K562 (cell line): Measurements from ENCODE around the gene HTR6. TPM values are rescaled to one million over a fixed set of nuclear protein-coding genes. Genes with fewer than 3 reads are reported as not detected.

Experiments used
- ARHGAP35 ChIP-seq: fragments of 450-650 bp; IDR thresholded peaks from 2 replicates; pipeline ENCODE4 v1.6.1; 2018; ENCODE audit not compliant: partially characterized antibody
- ATF7 ChIP-seq: fragments of 450-650 bp; IDR thresholded peaks from 2 replicates; pipeline ENCODE4 v1.7.1; 2014; ENCODE audit warnings: mild to moderate bottlenecking, moderate library complexity
- CCNT2 ChIP-seq: IDR thresholded peaks from 2 replicates; pipeline ENCODE4 v1.6.1; 2011; ENCODE audit warnings: borderline replicate concordance, low read depth, mild to moderate bottlenecking, moderate library complexity, mixed read lengths, low read length; ENCODE audit not compliant: insufficient read length; ENCODE audit errors: extremely low read depth
- CEBPB ChIP-seq: fragments of 450-650 bp; IDR thresholded peaks from 2 replicates; pipeline ENCODE4 v1.6.1; 2016; ENCODE audit warnings: missing genetic modification characterization, missing compliant biosample characterization
- DDX20 ChIP-seq: fragments of 450-650 bp; IDR thresholded peaks from 2 replicates; pipeline ENCODE4 v1.6.1; 2016; ENCODE audit warnings: missing genetic modification characterization, low read depth, mild to moderate bottlenecking, missing compliant biosample characterization, moderate library complexity
- EHMT2 ChIP-seq: fragments of 450-650 bp; IDR thresholded peaks from 2 replicates; pipeline ENCODE4 v1.6.1; 2018; ENCODE audit warnings: antibody characterized with exemption
- FOXK2 ChIP-seq, 2 experiments: fragments of 450-650 bp; IDR thresholded peaks in 1 of 2; conservative IDR thresholded peaks in 1 of 2; 2 replicates each; pipeline ENCODE4 v1.6.1; 2016; ENCODE audit warnings: low read depth in 2 of 2, mild to moderate bottlenecking in 1 of 2
- HDAC2 ChIP-seq: fragments of 450-650 bp; IDR thresholded peaks from 2 replicates; pipeline ENCODE4 v1.6.1; 2016; ENCODE audit warnings: mild to moderate bottlenecking
- HOXB6 ChIP-seq: fragments of 250-450 bp; sonication (Bioruptor Pico); IDR thresholded peaks from 2 replicates; pipeline ENCODE4 v1.5.1; 2022; ENCODE audit warnings: mild to moderate bottlenecking, borderline replicate concordance
- KDM2B ChIP-seq: fragments of 250-450 bp; sonication (Bioruptor Pico); IDR thresholded peaks from 2 replicates; pipeline ENCODE4 v1.8.0; 2021; ENCODE audit warnings: mild to moderate bottlenecking, moderate library complexity
- MCM5 ChIP-seq: fragments of 450-650 bp; IDR thresholded peaks from 2 replicates; pipeline ENCODE4 v1.6.1; 2016; ENCODE audit warnings: low read depth
- NR3C1 ChIP-seq: sonication (generic); formaldehyde crosslinking; IDR thresholded peaks from 2 replicates; pipeline ENCODE4 v1.8.1; 2022; ENCODE audit warnings: missing genetic modification reagents
- NRF1 ChIP-seq, 2 experiments: fragments of 450-650 bp; IDR thresholded peaks in 1 of 2; conservative IDR thresholded peaks in 1 of 2; 2 replicates each; pipeline ENCODE4 v1.6.1; 2014; ENCODE audit warnings: mild to moderate bottlenecking in 2 of 2
- PTBP1 ChIP-seq: fragments of 200-400 bp; formaldehyde crosslinking; IDR thresholded peaks from 2 replicates; pipeline ENCODE4 v1.6.1; 2017; ENCODE audit warnings: low read depth, low read length
- SETDB1 ChIP-seq: IDR thresholded peaks from one replicate; pipeline ENCODE4 v1.6.1; 2012; ENCODE audit warnings: low read length, control low read depth, inconsistent platforms
- SIN3A ChIP-seq, 2 experiments: fragments of 150-350 bp in 1 of 2; IDR thresholded peaks; 2 replicates each; pipeline ENCODE4 v1.6.1; 2011 to 2016; ENCODE audit warnings: borderline replicate concordance in 2 of 2, low read depth in 2 of 2, low read length in 2 of 2, mild to moderate bottlenecking in 2 of 2, moderate library complexity in 2 of 2; ENCODE audit not compliant: control insufficient read depth in 1 of 2
- SIX5 ChIP-seq, 2 experiments: IDR thresholded peaks; 2 replicates each; pipeline ENCODE4 v1.6.1; 2011; ENCODE audit warnings: low read length in 2 of 2, borderline replicate concordance in 1 of 2, low read depth in 1 of 2, mild to moderate bottlenecking in 1 of 2, moderate library complexity in 1 of 2; ENCODE audit not compliant: insufficient read depth in 1 of 2
- TAF15 ChIP-seq: fragments of 200-400 bp; formaldehyde crosslinking; IDR thresholded peaks from 2 replicates; pipeline ENCODE4 v1.6.1; 2017; ENCODE audit warnings: mild to moderate bottlenecking, low read depth, low read length, moderate library complexity
- TEAD2 ChIP-seq: fragments of 450-650 bp; IDR thresholded peaks from 2 replicates; pipeline ENCODE4 v1.6.1; 2016; ENCODE audit warnings: missing genetic modification characterization, control low read depth, missing compliant biosample characterization
- U2AF1 ChIP-seq: fragments of 200-400 bp; formaldehyde crosslinking; optimal IDR thresholded peaks from 2 replicates; pipeline ENCODE3; 2017; ENCODE audit warnings: mild to moderate bottlenecking, low read depth, low read length, moderate library complexity
- U2AF2 ChIP-seq: fragments of 200-400 bp; formaldehyde crosslinking; optimal IDR thresholded peaks from 2 replicates; pipeline ENCODE3; 2017; ENCODE audit warnings: low read depth, mild to moderate bottlenecking, low read length
- ZKSCAN3 ChIP-seq: fragments of 250-450 bp; sonication (Bioruptor Pico); IDR thresholded peaks from 2 replicates; pipeline ENCODE4 v1.4.0; 2020
- ZKSCAN8 ChIP-seq: fragments of 200-800 bp; sonication (Bioruptor generic); IDR thresholded peaks from 2 replicates; pipeline ENCODE4 v1.6.1; 2016; ENCODE audit warnings: missing genetic modification characterization, missing compliant biosample characterization
- ZNF24 ChIP-seq: fragments of 450-650 bp; IDR thresholded peaks from 2 replicates; pipeline ENCODE4 v1.6.1; 2016
- polyA plus RNA-seq, 8 experiments: library from polyadenylated mRNA; depleted of rRNA in 4 of 8; stranded (reverse) in 5 of 8; unstranded in 3 of 8; fragments of >200 nt; fragmentation: Nextera tagmentation in 2 of 8; fragmentation: Illumina TruSeq in 1 of 8; extraction: Ambion mirVana in 2 of 8; extraction: Trizol in 1 of 8; gene quantifications; 2 replicates each; pipeline versions ENCODE4 v1.2.1 to v1.2.3, GENCODE V29; 2011 to 2014; ENCODE audit warnings: inconsistent platforms in 1 of 8, missing spikeins in 1 of 8
- total RNA-seq, 7 experiments: library from RNA; depleted of rRNA in 6 of 7; stranded (reverse); fragments of >200 nt in 6 of 7; fragmentation: Illumina TruSeq in 2 of 7; extraction: Trizol in 2 of 7; gene quantifications; 2 replicates each; pipeline versions ENCODE4 v1.2.1 to v1.2.3, GENCODE V29; 2011 to 2021; ENCODE audit warnings: low replicate concordance in 1 of 7
- TF ChIP-seq, protein P1 (sequence below), 2 experiments: fragments of 450-650 bp in 1 of 2; sonication (generic) in 1 of 2; formaldehyde crosslinking in 1 of 2; IDR thresholded peaks in 1 of 2; conservative IDR thresholded peaks in 1 of 2; 2 replicates each; pipeline versions ENCODE4 v1.6.1 to v1.8.1; 2016 to 2023; ENCODE audit warnings: mild to moderate bottlenecking in 2 of 2, moderate library complexity in 2 of 2, inconsistent platforms in 1 of 2, missing genetic modification reagents in 1 of 2
- TF ChIP-seq, protein P2 (sequence below): fragments of 250-450 bp; sonication (Bioruptor Pico); IDR thresholded peaks from 2 replicates; pipeline ENCODE4 v1.5.0; 2020; ENCODE audit warnings: mild to moderate bottlenecking, borderline replicate concordance
- TF ChIP-seq, protein P3 (sequence below), 2 experiments: fragments of 250-450 bp in 1 of 2; fragments of 450-650 bp in 1 of 2; sonication (Bioruptor Pico) in 1 of 2; IDR thresholded peaks; 2 replicates each; pipeline versions ENCODE4 v1.6.1 to v1.8.0; 2016 to 2021; ENCODE audit warnings: mild to moderate bottlenecking in 2 of 2, moderate library complexity in 2 of 2, missing compliant biosample characterization in 1 of 2, missing genetic modification characterization in 1 of 2

HTR6 gene
- total and polyA plus RNA-seq, 9 of the 15 experiments (the other 6 are each of a cell fraction or from before 2014, with no cell fraction given), result not detected

DNA sequence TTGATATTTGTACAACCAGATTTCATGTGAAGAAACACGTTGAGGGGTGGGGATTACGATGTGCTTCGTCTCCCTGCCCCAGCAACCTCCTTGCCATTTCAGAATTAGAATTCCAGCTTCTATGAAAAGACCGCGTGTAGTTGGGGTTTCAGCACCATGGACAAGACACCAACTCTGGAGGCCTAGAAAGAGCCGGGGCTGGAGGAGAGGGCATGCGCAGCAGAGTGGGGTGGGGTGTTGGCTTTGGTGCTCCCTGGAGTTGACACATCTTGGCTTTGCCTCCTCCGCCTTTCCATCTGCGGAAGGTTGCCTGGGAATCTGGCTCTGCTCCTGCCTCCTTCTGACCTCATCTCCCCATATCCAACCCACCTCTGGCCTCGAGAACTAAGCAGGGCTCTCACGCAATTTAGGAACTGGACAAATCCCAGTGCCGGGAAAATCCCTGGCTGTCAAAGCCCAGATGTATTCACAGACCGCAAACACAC, 11.8 kb downstream of the HTR6 start (continued):
- TF ChIP-seq, protein P1, sequence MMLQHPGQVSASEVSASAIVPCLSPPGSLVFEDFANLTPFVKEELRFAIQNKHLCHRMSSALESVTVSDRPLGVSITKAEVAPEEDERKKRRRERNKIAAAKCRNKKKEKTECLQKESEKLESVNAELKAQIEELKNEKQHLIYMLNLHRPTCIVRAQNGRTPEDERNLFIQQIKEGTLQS (IDR thresholded peaks at IDR 0.05), result no peak
- TF ChIP-seq, protein P1 (CRISPR knock-in tag; conservative IDR thresholded peaks at IDR 0.05), result no peak
- TF ChIP-seq ZKSCAN8 (CRISPR knock-in tag) (no peak), ZNF24 (no peak), HDAC2 (peak; percentile 79; the same call in 1 of the 2 replicates), ZKSCAN3 (no peak), EHMT2 (peak; percentile 99), CCNT2 (no peak), SIN3A (IDR thresholded peaks at IDR 0.05; ENCODE audit: borderline replicate concordance in 2 of 2, control insufficient read depth in 1 of 2, low read depth in 2 of 2, low read length in 2 of 2) (peak in 1 of 2 experiments; percentile 70; a peak in 1 of 4 replicates), NRF1 (conservative IDR thresholded peaks at IDR 0.05 in 1 of 2, IDR thresholded peaks at IDR 0.05 in 1 of 2) (peak; percentile 84 to 87), U2AF1 (no peak), ARHGAP35 (no peak), PTBP1 (no peak), NR3C1 (CRISPR knock-in tag) (0 out of 2 replicates have a peak, but pooled peaks have one; percentile 55), SIX5 (IDR thresholded peaks at IDR 0.05; ENCODE audit: borderline replicate concordance in 1 of 2, insufficient read depth in 1 of 2, low read depth in 1 of 2, low read length in 2 of 2) (no peak), KDM2B (CRISPR knock-in tag) (no peak), TEAD2 (tag) (no peak), DDX20 (tag) (peak; percentile 43; the same call in 1 of the 2 replicates), U2AF2 (no peak), FOXK2 (conservative IDR thresholded peaks at IDR 0.05 in 1 of 2, IDR thresholded peaks at IDR 0.05 in 1 of 2; ENCODE audit: low read depth in 2 of 2) (no peak), HOXB6 (no peak), MCM5 (no peak), ATF7 (no peak), SETDB1 (no peak), CEBPB (no peak), TAF15 (no peak)
- TF ChIP-seq, protein P2, sequence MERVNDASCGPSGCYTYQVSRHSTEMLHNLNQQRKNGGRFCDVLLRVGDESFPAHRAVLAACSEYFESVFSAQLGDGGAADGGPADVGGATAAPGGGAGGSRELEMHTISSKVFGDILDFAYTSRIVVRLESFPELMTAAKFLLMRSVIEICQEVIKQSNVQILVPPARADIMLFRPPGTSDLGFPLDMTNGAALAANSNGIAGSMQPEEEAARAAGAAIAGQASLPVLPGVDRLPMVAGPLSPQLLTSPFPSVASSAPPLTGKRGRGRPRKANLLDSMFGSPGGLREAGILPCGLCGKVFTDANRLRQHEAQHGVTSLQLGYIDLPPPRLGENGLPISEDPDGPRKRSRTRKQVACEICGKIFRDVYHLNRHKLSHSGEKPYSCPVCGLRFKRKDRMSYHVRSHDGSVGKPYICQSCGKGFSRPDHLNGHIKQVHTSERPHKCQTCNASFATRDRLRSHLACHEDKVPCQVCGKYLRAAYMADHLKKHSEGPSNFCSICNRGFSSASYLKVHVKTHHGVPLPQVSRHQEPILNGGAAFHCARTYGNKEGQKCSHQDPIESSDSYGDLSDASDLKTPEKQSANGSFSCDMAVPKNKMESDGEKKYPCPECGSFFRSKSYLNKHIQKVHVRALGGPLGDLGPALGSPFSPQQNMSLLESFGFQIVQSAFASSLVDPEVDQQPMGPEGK (CRISPR knock-in tag), result no peak
- TF ChIP-seq, protein P3, sequence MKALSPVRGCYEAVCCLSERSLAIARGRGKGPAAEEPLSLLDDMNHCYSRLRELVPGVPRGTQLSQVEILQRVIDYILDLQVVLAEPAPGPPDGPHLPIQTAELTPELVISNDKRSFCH (CRISPR knock-in tag; IDR thresholded peaks at IDR 0.05), result no peak
- TF ChIP-seq, protein P3 (tag; IDR thresholded peaks at IDR 0.05), result no peak
